Keratinocyte (primary cell): Measurements from ENCODE around the gene SHISA3. TPM values are rescaled to one million over a fixed set of nuclear protein-coding genes. Genes with fewer than 3 reads are reported as not detected.

ENCODE experiments used
- DNase-seq: peaks from one replicate; pipeline ENCODE4 v3.0.0-alpha.2; 2011; ENCODE audit warnings: low read depth, missing footprints, low spot score
- FAIRE-seq: peaks from 2 replicates; lab custom pipeline; 2011; peaks lifted over from hg19 to GRCh38; lab: Jason Lieb, UNC
- H2AFZ ChIP-seq: 2 replicates; pipeline ENCODE4 v1.6.0; 2012; ENCODE audit warnings: low read length, control low read depth, inconsistent platforms; ENCODE audit not compliant: control insufficient read depth
- H3K27ac ChIP-seq: 2 replicates; pipeline ENCODE4 v1.5.1; 2011; ENCODE audit warnings: low read length; ENCODE audit not compliant: control insufficient read depth, insufficient read depth
- H3K27me3 ChIP-seq: 3 replicates; pipeline ENCODE4 v1.6.0; 2011; ENCODE audit warnings: low read length; ENCODE audit not compliant: control insufficient read depth, insufficient read depth; ENCODE audit errors: extremely low read depth
- H3K36me3 ChIP-seq, 2 experiments: 2 replicates in 1 of 2; 3 replicates in 1 of 2; pipeline ENCODE4 v1.5.1; 2011; ENCODE audit warnings: low read length in 2 of 2, mild to moderate bottlenecking in 1 of 2; ENCODE audit not compliant: control insufficient read depth in 2 of 2, insufficient read depth in 2 of 2; ENCODE audit errors: extremely low read depth in 1 of 2
- H3K4me1 ChIP-seq: 3 replicates; pipeline ENCODE4 v1.5.1; 2011; ENCODE audit warnings: low read length; ENCODE audit not compliant: control insufficient read depth, insufficient read depth; ENCODE audit errors: extremely low read depth
- H3K4me2 ChIP-seq: 3 replicates; pipeline ENCODE4 v1.6.0; 2011; ENCODE audit warnings: low read depth, low read length; ENCODE audit not compliant: control insufficient read depth, insufficient read depth; ENCODE audit errors: extremely low read depth
- H3K4me3 ChIP-seq, 3 experiments: fragments of 200-600 bp in 1 of 3; sonication (generic) in 1 of 3; 2 replicates in 2 of 3; 3 replicates in 1 of 3; pipeline ENCODE4 v1.5.1; 2011 to 2016; ENCODE audit warnings: low read length in 3 of 3, mild to moderate bottlenecking in 3 of 3, control low read depth in 2 of 3, inconsistent platforms in 1 of 3, low read depth in 1 of 3, mixed read lengths in 1 of 3, mixed run types in 1 of 3, moderate library complexity in 1 of 3; ENCODE audit not compliant: control insufficient read depth in 2 of 3, insufficient read depth in 2 of 3; ENCODE audit errors: extremely low read depth in 1 of 3
- H3K79me2 ChIP-seq: 2 replicates; pipeline ENCODE4 v1.6.0; 2012; ENCODE audit warnings: low read length; ENCODE audit not compliant: control insufficient read depth, insufficient read depth
- H3K9ac ChIP-seq: 3 replicates; pipeline ENCODE4 v1.6.0; 2011; ENCODE audit warnings: low read length; ENCODE audit not compliant: control insufficient read depth, insufficient read depth; ENCODE audit errors: extremely low read depth
- H3K9me1 ChIP-seq: 3 replicates; pipeline ENCODE4 v1.6.0; 2011; ENCODE audit warnings: low read length; ENCODE audit not compliant: control insufficient read depth, insufficient read depth; ENCODE audit errors: extremely low read depth
- H3K9me3 ChIP-seq: 2 replicates; pipeline ENCODE4 v1.5.1; 2012; ENCODE audit warnings: low read depth, low read length; ENCODE audit not compliant: control insufficient read depth
- H4K20me1 ChIP-seq: 3 replicates; pipeline ENCODE4 v1.6.0; 2011; ENCODE audit warnings: low read length; ENCODE audit not compliant: control insufficient read depth, insufficient read depth; ENCODE audit errors: extremely low read depth
- CTCF ChIP-seq, 3 experiments: IDR thresholded peaks in 1 of 3; conservative IDR thresholded peaks in 1 of 3; optimal IDR thresholded peaks in 1 of 3; 2 replicates in 2 of 3; 3 replicates in 1 of 3; pipeline versions ENCODE3 to v1.5.1; 2011; ENCODE audit warnings: low read length in 3 of 3, mild to moderate bottlenecking in 3 of 3, moderate library complexity in 2 of 3, control low read depth in 1 of 3, inconsistent platforms in 1 of 3; ENCODE audit not compliant: insufficient read depth in 2 of 3; ENCODE audit errors: extremely low read depth in 1 of 3
- EZH2 ChIP-seq: IDR thresholded peaks from one replicate; pipeline ENCODE4 v1.6.1; 2012; ENCODE audit warnings: inconsistent platforms, mild to moderate bottlenecking, low read length, moderate library complexity
- dilution Hi-C: fragments of 300-500 bp; cut with MboI; formaldehyde crosslinking; loops from one replicate; pipeline ENCODE4 v1.7.0; 2020; ENCODE audit warnings: low sequenced_read_pairs; ENCODE audit not compliant: extremely low pct_ligation_motif_present
- polyA plus RNA-seq, 5 experiments: library from polyadenylated mRNA; depleted of rRNA in 3 of 5; stranded (reverse) in 3 of 5; stranded (forward) in 1 of 5; unstranded in 1 of 5; fragments of >200 nt; gene quantifications; 1 replicate in 1 of 5; 2 replicates in 3 of 5; 3 replicates in 1 of 5; pipeline versions ENCODE4 v1.2.1 to v1.2.3, GENCODE V29; 2011 to 2012; ENCODE audit warnings: missing spikeins in 2 of 5, low read depth in 1 of 5, low replicate concordance in 1 of 5

Gene SHISA3
- polyA plus RNA-seq, 1 donor (not counting 4 experiments of a cell fraction or from before 2014, with no cell fraction given): not detected

- no peak overlapping the region for H2AFZ ChIP-seq
- FAIRE-seq: no peak
Observed at GRCh38 chr4:42417550-42417949, 20.3 kb downstream of the SHISA3 start.

GRCh38 chr4:42420140-42420539 is 22.9 kb downstream of the SHISA3 start:
- Histone ChIP-seq H3K27ac (no peak overlapping the region), H3K4me1 (no peaks in the 10 kb centered on the region), H3K4me2 (no peak overlapping the region), H3K79me2 (no peaks in the 10 kb centered on the region), H3K36me3 (no peaks in the 10 kb centered on the region), H3K9me3 (no peaks in the 10 kb centered on the region), H3K9me1 (no peaks in the 10 kb centered on the region), H3K27me3 (no peaks in the 10 kb centered on the region), H3K4me3 (no peak overlapping the region), H2AFZ (no peak overlapping the region), H3K9ac (no peak overlapping the region), H4K20me1 (no peaks in the 10 kb centered on the region)
- DNase-seq: no peak
- no peak for FAIRE-seq
- TF ChIP-seq EZH2 (no peak), CTCF (optimal IDR thresholded peaks at IDR 0.05 in 1 of 3, IDR thresholded peaks at IDR 0.05 in 1 of 3, conservative IDR thresholded peaks at IDR 0.05 in 1 of 3; ENCODE audit: extremely low read depth in 1 of 3, insufficient read depth in 2 of 3, low read length in 3 of 3) (no peak)
- dilution Hi-C loops: no loop called here

More at GRCh38 chr4:42417550-42417949, 20.3 kb downstream of the SHISA3 start:
- Histone ChIP-seq H3K27me3 (no peaks in the 10 kb centered on the region), H3K9ac (no peak overlapping the region), H3K36me3 (no peaks in the 10 kb centered on the region), H3K27ac (no peak overlapping the region), H3K4me3 (no peak overlapping the region), H4K20me1 (no peaks in the 10 kb centered on the region), H3K79me2 (no peaks in the 10 kb centered on the region), H3K9me3 (no peaks in the 10 kb centered on the region), H3K9me1 (no peaks in the 10 kb centered on the region), H3K4me2 (no peak overlapping the region), H3K4me1 (peaks cover 2% of the 10 kb centered on the region)
- TF ChIP-seq CTCF (optimal IDR thresholded peaks at IDR 0.05 in 1 of 3, IDR thresholded peaks at IDR 0.05 in 1 of 3, conservative IDR thresholded peaks at IDR 0.05 in 1 of 3; ENCODE audit: extremely low read depth in 1 of 3, insufficient read depth in 2 of 3, low read length in 3 of 3) (no peak), EZH2 (no peak)
- DNase-seq: no peak
- dilution Hi-C loops: no loop called here
